Adrenal gland (tissue), 12 donors: ENCODE measurements around the gene ARHGAP26. TPM values are rescaled to one million over a fixed set of nuclear protein-coding genes. Genes with fewer than 3 reads are reported as not detected.
A peak's percentile ranks its signal among the peaks of the same experiment; 100 is the strongest.

Experiments used
- DNase-seq, 7 donors: peaks; one replicate each; pipeline ENCODE4 v3.0.0-alpha.2; 2019 to 2020
- H3K27ac ChIP-seq, 5 donors: fragments of 200-600 bp; sonication (generic) in 4 of 5; 1 replicate in 3 of 5; 2 replicates in 2 of 5; pipeline versions ENCODE4 v1.5.1 to v1.8.0; 2016 to 2020; ENCODE audit warnings: mild to moderate bottlenecking in 1 of 5
- H3K27me3 ChIP-seq: fragments of 200-600 bp; 2 replicates; pipeline ENCODE4 v1.8.0; 2021
- H3K36me3 ChIP-seq, 2 donors: fragments of 200-600 bp; replicated peaks in 1 of 2; 1 replicate in 1 of 2; 2 replicates in 1 of 2; pipeline versions ENCODE4 v1.5.1 to v1.8.0; 2018 to 2022
- H3K4me1 ChIP-seq, 2 donors: fragments of 200-600 bp; replicated peaks in 1 of 2; 1 replicate in 1 of 2; 2 replicates in 1 of 2; pipeline versions ENCODE4 v1.5.1 to v1.8.0; 2018 to 2021
- H3K4me3 ChIP-seq, 4 donors: fragments of 200-600 bp; sonication (generic) in 3 of 4; one replicate each; pipeline ENCODE4 v1.5.1; 2016 to 2018
- H3K9me3 ChIP-seq, 3 donors: fragments of 200-600 bp; sonication (generic) in 1 of 3; replicated peaks in 1 of 3; 1 replicate in 2 of 3; 2 replicates in 1 of 3; pipeline versions ENCODE4 v1.5.1 to v1.8.0; 2016 to 2021
- POLR2A ChIP-seq, 2 donors: fragments of 450-650 bp; IDR thresholded peaks; one replicate each; pipeline ENCODE4 v1.6.1; 2017; ENCODE audit warnings: antibody characterized with exemption in 2 of 2, mild to moderate bottlenecking in 2 of 2, moderate library complexity in 1 of 2
- WGBS, 4 donors: extraction: QIAGEN DNeasy Blood & Tissue Kit in 2 of 4; methylation state at CpG; one replicate each; pipeline versions ENCODE4 v1.1.5 to v1.1.7; 2013 to 2017; 5-methylcytosine and 5-hydroxymethylcytosine counted together
- intact Hi-C, 2 donors: fragments of 100-400 bp; cut with DNase I; formaldehyde crosslinking; loops; one replicate each; pipeline versions ENCODE4 v1.14.1 to v1.15.0; 2022 to 2023
- polyA plus RNA-seq, 3 donors: library from polyadenylated mRNA; stranded (reverse); fragments of 200-250 nt in 2 of 3; fragments of 350-450 nt in 1 of 3; fragmentation: Illumina TruSeq in 1 of 3; extraction: RNeasy Lipid Tissue Mini Kit (QIAGEN cat#74804) in 1 of 3; gene quantifications; one replicate each; pipeline ENCODE4 v1.2.3, GENCODE V29; 2013 to 2014
- total RNA-seq, 9 donors: library from RNA; depleted of rRNA in 4 of 9; stranded (reverse); fragments of >200 nt in 4 of 9; fragments of 120-200 nt in 1 of 9; fragmentation: NEBNext Ultra II Directional in 1 of 9; extraction: Animal tissue kit (Norgen Biotek cat#: 25700) in 1 of 9; gene quantifications; one replicate each; pipeline versions ENCODE4 v1.1.0 to v1.2.4, GENCODE V29; 2013 to 2023
- TF ChIP-seq, protein P1 (sequence below), 6 experiments: fragments of 450-650 bp in 4 of 6; fragments of 200-600 bp in 2 of 6; sonication (generic) in 1 of 6; IDR thresholded peaks; 1 replicate in 5 of 6; 2 replicates in 1 of 6; pipeline versions ENCODE4 v1.5.1 to v1.8.0; 2016 to 2021; ENCODE audit warnings: antibody characterized with exemption in 6 of 6, mild to moderate bottlenecking in 2 of 6, moderate library complexity in 1 of 6
- donor health status: healthy with polysubstance abuse.
- donor health status: Bipolar disorder and iron deficiency.
- donor health status: DM: yes; HTN: yes; CAD: no.
- donor health status: DM: no; HTN: no; CAD: no.
- donor health status: DM: no; HTN: no; CAD: no.
- donor health status: DM: yes; HTN: yes; CAD: no.

Gene ARHGAP26
- total and polyA plus RNA-seq, 12 donors, result 3.0 to 21.7 (median 10.8) TPM

DNA sequence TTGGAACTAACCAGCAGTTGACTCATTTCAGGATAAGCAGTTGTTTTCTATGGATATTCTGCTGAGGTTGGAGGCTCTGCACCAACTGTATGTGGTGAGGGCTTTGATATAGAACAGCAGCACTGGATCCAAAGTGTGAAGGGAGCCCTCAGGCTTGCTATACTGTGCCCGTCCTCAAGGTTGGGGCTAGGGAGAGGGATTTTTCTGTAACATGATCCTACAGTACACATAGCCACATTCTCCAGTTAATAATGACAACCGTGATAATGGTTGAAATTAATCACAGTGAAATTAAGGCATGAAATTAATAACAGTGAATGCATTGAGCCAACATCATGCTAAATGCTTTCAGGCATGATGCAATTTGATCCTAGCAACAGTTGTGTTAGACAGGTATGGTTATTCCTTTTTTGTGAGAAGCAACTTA lies 36.7 kb downstream of the ARHGAP26 start:
- intact Hi-C loops, result no loop called here
- Histone ChIP-seq H3K4me3 (no peak overlapping the region), H3K9me3 (no peaks in the 10 kb centered on the region), H3K27ac (peak overlapping the region in 2 of 5 donors; percentile 50 to 78), H3K27me3 (no peaks in the 10 kb centered on the region), H3K36me3 (no peaks in the 10 kb centered on the region), H3K4me1 (peaks cover 0 to 56% of the 10 kb centered on the region in 2 donors)
- no peak for DNase-seq
- no peak for TF ChIP-seq POLR2A (IDR thresholded peaks at IDR 0.05)
- TF ChIP-seq, protein P1, sequence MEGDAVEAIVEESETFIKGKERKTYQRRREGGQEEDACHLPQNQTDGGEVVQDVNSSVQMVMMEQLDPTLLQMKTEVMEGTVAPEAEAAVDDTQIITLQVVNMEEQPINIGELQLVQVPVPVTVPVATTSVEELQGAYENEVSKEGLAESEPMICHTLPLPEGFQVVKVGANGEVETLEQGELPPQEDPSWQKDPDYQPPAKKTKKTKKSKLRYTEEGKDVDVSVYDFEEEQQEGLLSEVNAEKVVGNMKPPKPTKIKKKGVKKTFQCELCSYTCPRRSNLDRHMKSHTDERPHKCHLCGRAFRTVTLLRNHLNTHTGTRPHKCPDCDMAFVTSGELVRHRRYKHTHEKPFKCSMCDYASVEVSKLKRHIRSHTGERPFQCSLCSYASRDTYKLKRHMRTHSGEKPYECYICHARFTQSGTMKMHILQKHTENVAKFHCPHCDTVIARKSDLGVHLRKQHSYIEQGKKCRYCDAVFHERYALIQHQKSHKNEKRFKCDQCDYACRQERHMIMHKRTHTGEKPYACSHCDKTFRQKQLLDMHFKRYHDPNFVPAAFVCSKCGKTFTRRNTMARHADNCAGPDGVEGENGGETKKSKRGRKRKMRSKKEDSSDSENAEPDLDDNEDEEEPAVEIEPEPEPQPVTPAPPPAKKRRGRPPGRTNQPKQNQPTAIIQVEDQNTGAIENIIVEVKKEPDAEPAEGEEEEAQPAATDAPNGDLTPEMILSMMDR (IDR thresholded peaks at IDR 0.05), result no peak
- WGBS, 4 donors, result 69 to 80% (median 74%) methylated on average over 2 of the region's 2 CpGs

DNA sequence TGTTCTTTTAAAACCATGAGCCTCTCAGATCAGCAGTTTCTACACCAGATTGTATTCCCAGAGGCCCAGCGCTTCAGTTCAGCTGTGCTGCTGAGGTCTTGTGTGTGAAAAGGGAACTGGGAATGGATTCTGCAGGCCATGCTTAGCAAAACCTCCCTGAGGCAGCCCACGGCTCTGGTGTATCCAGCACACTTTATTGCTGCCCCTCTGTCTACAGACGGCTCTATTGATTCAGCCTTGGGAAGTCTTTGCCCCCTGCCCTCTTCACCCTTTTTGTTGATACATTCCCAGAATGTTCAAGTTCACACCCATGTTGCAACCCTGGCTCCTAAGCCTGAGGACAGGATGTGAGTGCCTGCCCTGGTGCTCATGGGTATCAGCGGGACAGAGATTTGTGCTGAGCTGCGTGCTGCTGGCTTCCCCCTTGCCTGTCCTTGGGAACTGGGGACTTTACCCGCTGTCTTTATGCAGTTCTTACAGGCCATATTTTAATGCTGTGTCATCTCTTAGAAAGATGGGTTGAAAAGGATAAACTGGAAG lies 37.3 kb downstream of the ARHGAP26 start:
- H3K27ac ChIP-seq, result peak overlapping the region in 2 of 5 donors; percentile 50 to 78
- H3K9me3 ChIP-seq, result no peaks in the 10 kb centered on the region
- H3K4me1 ChIP-seq, result peaks cover 0 to 56% of the 10 kb centered on the region in 2 donors
- H3K27me3 ChIP-seq, result no peaks in the 10 kb centered on the region
- TF ChIP-seq, protein P1 (IDR thresholded peaks at IDR 0.05), result no peak
- no peak for TF ChIP-seq POLR2A (IDR thresholded peaks at IDR 0.05)
- DNase-seq, result peak in 5 of 7 donors; percentile 33 to 62 (median 49)
- H3K4me3 ChIP-seq, result no peak overlapping the region
- intact Hi-C loops, result no loop called here
- WGBS, 4 donors, result 51 to 63% (median 55%) methylated on average over 5 to 6 of the region's 6 CpGs
- no peaks in the 10 kb centered on the region for H3K36me3 ChIP-seq

DNA sequence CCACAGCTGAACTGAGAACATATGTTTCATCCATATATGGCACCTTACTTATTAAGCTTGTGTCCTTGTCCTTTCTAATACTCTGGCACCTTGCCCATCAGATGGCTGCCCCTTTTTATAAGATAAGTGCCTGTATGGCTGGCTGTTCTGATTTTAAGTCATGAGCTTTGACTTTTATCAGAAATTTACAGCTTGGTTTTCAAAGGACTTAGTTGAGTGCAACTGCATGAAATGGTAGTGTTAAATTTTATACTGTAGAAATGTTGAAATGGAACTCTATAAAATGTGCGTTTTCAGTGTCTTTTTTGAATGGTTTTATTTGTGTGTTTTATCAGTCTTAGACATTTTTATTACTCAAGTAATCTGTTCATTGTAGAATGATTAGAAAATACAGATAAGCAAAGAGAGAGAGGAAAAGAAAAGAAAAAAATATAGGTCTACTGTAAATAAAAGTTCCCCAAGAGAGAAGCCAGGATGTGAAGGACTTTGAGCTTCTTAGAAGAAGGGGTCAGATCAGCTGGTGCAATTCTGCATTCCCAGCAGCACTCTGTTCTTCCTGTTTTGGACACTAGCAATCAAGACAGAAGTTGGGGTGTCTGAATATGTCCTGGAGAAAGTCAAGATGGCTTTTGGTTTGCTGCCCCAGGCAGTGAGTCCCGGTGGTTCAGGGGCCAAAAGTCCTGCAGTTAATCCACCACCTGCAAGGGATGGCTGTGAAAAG lies 38.9 kb downstream of the ARHGAP26 start:
- intact Hi-C loops, result no loop called here
- peaks cover 0 to 60% of the 10 kb centered on the region in 2 donors for H3K4me1 ChIP-seq

DNA sequence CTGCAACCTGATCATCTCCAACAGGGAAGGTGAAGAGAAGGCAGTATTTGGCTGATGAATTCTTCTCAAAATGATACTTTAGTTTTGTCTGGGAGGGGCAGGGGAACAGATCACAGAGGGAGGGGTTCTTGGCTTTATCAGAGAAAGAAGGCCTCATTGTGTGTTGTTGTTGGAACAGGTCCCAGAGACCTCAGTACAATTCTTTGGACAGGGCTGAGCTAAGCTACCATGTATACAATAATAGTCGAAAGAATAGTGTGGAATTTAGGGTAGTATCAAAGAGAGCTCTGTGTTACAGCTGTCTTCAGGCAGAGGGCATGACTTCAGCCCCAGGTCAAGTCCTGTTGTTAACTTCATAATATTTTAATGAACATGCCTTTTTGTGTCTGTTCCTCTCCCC lies 39.9 kb downstream of the ARHGAP26 start:
- intact Hi-C loops, result no loop called here
- DNase-seq, result no peak
- no peaks in the 10 kb centered on the region for H3K36me3 ChIP-seq
- H3K4me3 ChIP-seq, result no peak overlapping the region
- H3K27ac ChIP-seq, result peak overlapping the region in 1 of 5 donors; percentile 4
- peaks cover 9 to 68% of the 10 kb centered on the region in 2 donors for H3K4me1 ChIP-seq
- TF ChIP-seq, protein P1 (IDR thresholded peaks at IDR 0.05), result no peak
- no peak for TF ChIP-seq POLR2A (IDR thresholded peaks at IDR 0.05)
- WGBS, 4 donors, result 50 to 56% (median 51%) methylated on average over 1 of the region's 1 CpG
- H3K9me3 ChIP-seq, result no peaks in the 10 kb centered on the region
- H3K27me3 ChIP-seq, result no peaks in the 10 kb centered on the region

More for the DNA sequence above, 38.9 kb downstream of the ARHGAP26 start:
- Histone ChIP-seq H3K9me3 (no peaks in the 10 kb centered on the region), H3K4me3 (no peak overlapping the region), H3K36me3 (no peaks in the 10 kb centered on the region), H3K27ac (peak overlapping the region in 1 of 5 donors; percentile 2), H3K27me3 (no peaks in the 10 kb centered on the region)
- DNase-seq, result no peak
- 54 to 71% (median 57%) methylated on average over 2 of the region's 2 CpGs for WGBS, 4 donors
- TF ChIP-seq POLR2A (IDR thresholded peaks at IDR 0.05), result no peak
- TF ChIP-seq, protein P1 (IDR thresholded peaks at IDR 0.05), result no peak
